Adrenal gland (tissue), 12 donors: Measurements from ENCODE around the gene APOF. TPM values are rescaled to one million over a fixed set of nuclear protein-coding genes. Genes with fewer than 3 reads are reported as not detected.
"Not testable (repeated sequence)": the region's sequence is repeated elsewhere in the genome, so short reads cannot be mapped to it uniquely, and the experiment has no call there.

Source experiments
- DNase-seq, 7 donors: peaks; one replicate each; pipeline ENCODE4 v3.0.0-alpha.2; 2019 to 2020
- H3K27ac ChIP-seq, 5 donors: fragments of 200-600 bp; sonication (generic) in 4 of 5; 1 replicate in 3 of 5; 2 replicates in 2 of 5; pipeline versions ENCODE4 v1.5.1 to v1.8.0; 2016 to 2020; ENCODE audit warnings: mild to moderate bottlenecking in 1 of 5
- H3K27me3 ChIP-seq: fragments of 200-600 bp; 2 replicates; pipeline ENCODE4 v1.8.0; 2021
- H3K36me3 ChIP-seq, 2 donors: fragments of 200-600 bp; replicated peaks in 1 of 2; 1 replicate in 1 of 2; 2 replicates in 1 of 2; pipeline versions ENCODE4 v1.5.1 to v1.8.0; 2018 to 2022
- H3K4me1 ChIP-seq, 2 donors: fragments of 200-600 bp; replicated peaks in 1 of 2; 1 replicate in 1 of 2; 2 replicates in 1 of 2; pipeline versions ENCODE4 v1.5.1 to v1.8.0; 2018 to 2021
- H3K4me3 ChIP-seq, 4 donors: fragments of 200-600 bp; sonication (generic) in 3 of 4; one replicate each; pipeline ENCODE4 v1.5.1; 2016 to 2018
- H3K9me3 ChIP-seq, 3 donors: fragments of 200-600 bp; sonication (generic) in 1 of 3; replicated peaks in 1 of 3; 1 replicate in 2 of 3; 2 replicates in 1 of 3; pipeline versions ENCODE4 v1.5.1 to v1.8.0; 2016 to 2021
- POLR2A ChIP-seq, 2 donors: fragments of 450-650 bp; IDR thresholded peaks; one replicate each; pipeline ENCODE4 v1.6.1; 2017; ENCODE audit warnings: antibody characterized with exemption in 2 of 2, mild to moderate bottlenecking in 2 of 2, moderate library complexity in 1 of 2
- WGBS, 4 donors: extraction: QIAGEN DNeasy Blood & Tissue Kit in 2 of 4; methylation state at CpG; one replicate each; pipeline versions ENCODE4 v1.1.5 to v1.1.7; 2013 to 2017; 5-methylcytosine and 5-hydroxymethylcytosine counted together
- intact Hi-C, 2 donors: fragments of 100-400 bp; cut with DNase I; formaldehyde crosslinking; loops; one replicate each; pipeline versions ENCODE4 v1.14.1 to v1.15.0; 2022 to 2023
- polyA plus RNA-seq, 3 donors: library from polyadenylated mRNA; stranded (reverse); fragments of 200-250 nt in 2 of 3; fragments of 350-450 nt in 1 of 3; fragmentation: Illumina TruSeq in 1 of 3; extraction: RNeasy Lipid Tissue Mini Kit (QIAGEN cat#74804) in 1 of 3; gene quantifications; one replicate each; pipeline ENCODE4 v1.2.3, GENCODE V29; 2013 to 2014
- total RNA-seq, 9 donors: library from RNA; depleted of rRNA in 4 of 9; stranded (reverse); fragments of >200 nt in 4 of 9; fragments of 120-200 nt in 1 of 9; fragmentation: NEBNext Ultra II Directional in 1 of 9; extraction: Animal tissue kit (Norgen Biotek cat#: 25700) in 1 of 9; gene quantifications; one replicate each; pipeline versions ENCODE4 v1.1.0 to v1.2.4, GENCODE V29; 2013 to 2023
- TF ChIP-seq, protein P1 (sequence below), 6 experiments: fragments of 450-650 bp in 4 of 6; fragments of 200-600 bp in 2 of 6; sonication (generic) in 1 of 6; IDR thresholded peaks; 1 replicate in 5 of 6; 2 replicates in 1 of 6; pipeline versions ENCODE4 v1.5.1 to v1.8.0; 2016 to 2021; ENCODE audit warnings: antibody characterized with exemption in 6 of 6, mild to moderate bottlenecking in 2 of 6, moderate library complexity in 1 of 6
- donor health status: healthy with polysubstance abuse.
- donor health status: Bipolar disorder and iron deficiency.
- donor health status: DM: yes; HTN: yes; CAD: no.
- donor health status: DM: no; HTN: no; CAD: no.
- donor health status: DM: no; HTN: no; CAD: no.
- donor health status: DM: yes; HTN: yes; CAD: no.

The APOF gene
- total and polyA plus RNA-seq, 12 donors, result 0.24 TPM; not detected in 11

DNA sequence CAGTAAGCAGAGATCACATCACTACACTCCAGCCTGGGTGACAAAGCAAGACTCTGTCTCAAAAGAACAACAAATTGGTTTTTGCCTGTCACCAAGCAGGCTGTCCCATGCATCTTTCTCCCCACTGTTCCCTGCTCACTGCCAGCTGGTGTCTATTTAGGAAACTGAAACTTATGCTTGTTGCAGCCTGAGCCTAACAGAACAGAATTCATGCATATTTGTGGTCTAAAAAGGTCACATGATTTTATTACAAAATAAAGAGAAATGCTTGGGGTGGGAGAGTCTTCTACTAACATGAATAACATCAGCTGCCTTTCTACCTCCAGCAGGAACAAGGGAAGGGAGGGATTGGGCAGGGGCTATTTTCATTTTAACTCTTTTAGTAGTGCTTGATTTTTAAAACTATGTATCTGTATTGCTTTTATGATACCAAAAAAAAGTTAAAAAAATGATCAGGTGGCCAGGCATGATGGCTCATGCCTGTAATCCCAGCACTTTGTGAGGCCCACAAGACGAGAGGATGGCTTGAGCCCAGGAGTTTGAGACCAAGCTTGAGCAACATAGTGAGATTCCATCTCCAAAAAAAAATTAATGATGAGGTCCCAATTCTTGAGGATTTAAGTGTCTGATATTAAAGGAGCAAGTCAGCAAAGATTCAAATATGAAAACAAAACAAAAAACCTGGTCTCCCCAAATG is 3.7 kb downstream of the APOF start:
- WGBS, 4 donors, result 0 to 29% (median 3%) methylated on average over 1 of the region's 1 CpG
- Histone ChIP-seq H3K9me3 (no peaks in the 10 kb centered on the region), H3K27ac (peak overlapping the region; percentile 17 to 95 (median 84)), H3K4me1 (peaks cover 14 to 24% of the 10 kb centered on the region in 2 donors), H3K36me3 (peaks cover 0 to 26% of the 10 kb centered on the region in 2 donors), H3K27me3 (no peaks in the 10 kb centered on the region), H3K4me3 (peak overlapping the region in 2 of 4 donors; percentile 42 to 76)
- TF ChIP-seq POLR2A (IDR thresholded peaks at IDR 0.05), result no peak
- TF ChIP-seq, protein P1, sequence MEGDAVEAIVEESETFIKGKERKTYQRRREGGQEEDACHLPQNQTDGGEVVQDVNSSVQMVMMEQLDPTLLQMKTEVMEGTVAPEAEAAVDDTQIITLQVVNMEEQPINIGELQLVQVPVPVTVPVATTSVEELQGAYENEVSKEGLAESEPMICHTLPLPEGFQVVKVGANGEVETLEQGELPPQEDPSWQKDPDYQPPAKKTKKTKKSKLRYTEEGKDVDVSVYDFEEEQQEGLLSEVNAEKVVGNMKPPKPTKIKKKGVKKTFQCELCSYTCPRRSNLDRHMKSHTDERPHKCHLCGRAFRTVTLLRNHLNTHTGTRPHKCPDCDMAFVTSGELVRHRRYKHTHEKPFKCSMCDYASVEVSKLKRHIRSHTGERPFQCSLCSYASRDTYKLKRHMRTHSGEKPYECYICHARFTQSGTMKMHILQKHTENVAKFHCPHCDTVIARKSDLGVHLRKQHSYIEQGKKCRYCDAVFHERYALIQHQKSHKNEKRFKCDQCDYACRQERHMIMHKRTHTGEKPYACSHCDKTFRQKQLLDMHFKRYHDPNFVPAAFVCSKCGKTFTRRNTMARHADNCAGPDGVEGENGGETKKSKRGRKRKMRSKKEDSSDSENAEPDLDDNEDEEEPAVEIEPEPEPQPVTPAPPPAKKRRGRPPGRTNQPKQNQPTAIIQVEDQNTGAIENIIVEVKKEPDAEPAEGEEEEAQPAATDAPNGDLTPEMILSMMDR (IDR thresholded peaks at IDR 0.05), result no peak
- DNase-seq, result peak in 5 of 7 donors; percentile 18 to 68 (median 32)
- intact Hi-C loops, result loop anchor here (10.0 kb wide), 1 partner anchor 96 kb away; the partner anchor contains the start of gene MIP (in 2 of the 2)

DNA sequence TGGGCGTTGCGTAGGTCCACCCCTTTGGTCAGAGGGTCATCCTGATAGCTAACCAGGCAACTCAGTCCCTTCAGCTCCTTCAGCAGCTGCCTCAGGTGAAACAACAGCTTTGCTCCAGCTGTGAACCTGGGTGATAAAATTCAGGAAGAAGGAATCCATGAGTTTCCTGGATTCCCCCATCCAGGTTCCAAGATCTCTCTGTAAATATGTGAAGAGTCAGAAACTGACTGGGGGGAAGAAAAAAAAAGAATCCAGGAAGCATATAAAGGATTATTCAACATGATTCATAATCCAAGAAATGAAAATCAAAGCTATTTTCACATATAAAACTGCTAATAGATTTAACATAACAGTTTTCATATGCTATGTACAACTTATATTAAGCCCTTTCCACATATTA is 11.3 kb downstream of the APOF start:
- H3K4me1 ChIP-seq, result no peaks in the 10 kb centered on the region
- TF ChIP-seq, protein P1 (IDR thresholded peaks at IDR 0.05), result no peak
- TF ChIP-seq POLR2A (IDR thresholded peaks at IDR 0.05), result no peak
- H3K27me3 ChIP-seq, result no peaks in the 10 kb centered on the region
- H3K27ac ChIP-seq, result no peak overlapping the region
- peaks cover 0 to 98% of the 10 kb centered on the region in 2 donors for H3K36me3 ChIP-seq
- intact Hi-C loops, result loop anchor here (10.0 kb wide), 1 partner anchor 103 kb away; the partner anchor contains the start of gene MIP (in 2 of the 2)
- no peak for DNase-seq
- H3K9me3 ChIP-seq, result no peaks in the 10 kb centered on the region
- 94 to 100% (median 98%) methylated on average over 1 to 2 of the region's 2 CpGs for WGBS, 4 donors
- H3K4me3 ChIP-seq, result no peak overlapping the region

DNA sequence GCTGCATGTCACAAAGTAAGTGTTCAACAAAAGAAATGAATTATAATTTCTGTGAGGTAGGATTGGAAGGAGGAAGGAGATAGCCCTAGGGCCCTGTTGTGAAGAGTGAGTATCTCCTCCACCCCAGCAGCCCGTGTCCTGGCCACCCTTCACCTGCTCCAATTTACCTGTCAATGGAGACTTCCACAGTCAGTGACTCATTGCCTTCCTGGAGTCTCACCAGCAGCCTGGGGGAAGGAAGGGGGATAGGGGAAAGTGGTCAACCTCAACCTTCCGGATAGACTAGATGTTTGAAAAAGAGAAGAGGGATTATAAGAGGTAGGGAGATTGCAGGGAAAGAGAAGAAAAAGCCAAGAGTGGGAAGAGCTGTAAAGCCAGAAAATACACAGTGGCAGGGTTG is 12.0 kb downstream of the APOF start:
- Histone ChIP-seq H3K27ac (no peak overlapping the region), H3K27me3 (no peaks in the 10 kb centered on the region), H3K4me3 (no peak overlapping the region), H3K4me1 (no peaks in the 10 kb centered on the region), H3K36me3 (peaks cover 0 to 98% of the 10 kb centered on the region in 2 donors), H3K9me3 (no peaks in the 10 kb centered on the region)
- no peak for DNase-seq
- WGBS, 4 donors, result 81 to 87% (median 85%) methylated on average over 2 of the region's 2 CpGs
- intact Hi-C loops, result loop anchor here (10.0 kb wide), 1 partner anchor 104 kb away; the partner anchor contains the start of gene MIP (in 2 of the 2)
- TF ChIP-seq POLR2A (IDR thresholded peaks at IDR 0.05), result no peak
- TF ChIP-seq, protein P1 (IDR thresholded peaks at IDR 0.05), result no peak

- H3K4me1 ChIP-seq, result no peaks in the 10 kb centered on the region
- no peak overlapping the region for H3K4me3 ChIP-seq
- 90 to 95% (median 93%) methylated on average over 5 of the region's 5 CpGs for WGBS, 4 donors
- no peaks in the 10 kb centered on the region for H3K27me3 ChIP-seq
- peaks cover 0 to 93% of the 10 kb centered on the region in 2 donors for H3K36me3 ChIP-seq
- no peak for DNase-seq
- no peaks in the 10 kb centered on the region for H3K9me3 ChIP-seq
- H3K27ac ChIP-seq, result no peak overlapping the region
- intact Hi-C loops, result no loop called here
- no peak for TF ChIP-seq POLR2A (IDR thresholded peaks at IDR 0.05)
- TF ChIP-seq, protein P1 (IDR thresholded peaks at IDR 0.05), result no peak
Measured at GRCh38 chr12:56348776-56349175, 13.9 kb downstream of the APOF start.

GRCh38 chr12:56347255-56347654 is 15.4 kb downstream of the APOF start:
- intact Hi-C loops, H3K9me3 ChIP-seq: not testable (repeated sequence)

More at GRCh38 chr12:56347255-56347654, 15.4 kb downstream of the APOF start:
- not testable (repeated sequence) for H3K4me3 ChIP-seq, H3K27ac ChIP-seq, DNase-seq, H3K27me3 ChIP-seq, H3K4me1 ChIP-seq
- WGBS, 4 donors, result 90 to 94% (median 92%) methylated on average over 9 of the region's 9 CpGs
- peaks cover 0 to 93% of the 10 kb centered on the region in 2 donors for H3K36me3 ChIP-seq
